ENCODE data around the gene SPATS2L.

- no peak for TF ChIP-seq TAF1 (IDR thresholded peaks at IDR 0.05; ENCODE audit: borderline replicate concordance, low read depth, low read length)
- TF ChIP-seq CTCF (IDR thresholded peaks at IDR 0.05): no peak
These were observed 142.0 kb downstream of the SPATS2L start for GRCh38 chr2:200448455-200448854.
